Parathyroid adenoma (tissue), 2 donors: ENCODE data around the gene FAM222B.
A peak's percentile ranks its signal among the peaks of the same experiment; 100 is the strongest.
"Not testable (repeated sequence)": the region's sequence is repeated elsewhere in the genome, so short reads cannot be mapped to it uniquely, and the experiment has no call there.

ENCODE experiments used
- H2AFZ ChIP-seq: fragments of 300-600 bp; sonication (generic); one replicate; pipeline ENCODE4 v1.7.0; 2017; ENCODE audit warnings: antibody characterized with exemption, mild to moderate bottlenecking
- H3K27ac ChIP-seq: fragments of 300-600 bp; sonication (generic); one replicate; pipeline ENCODE4 v1.7.0; 2017
- H3K27me3 ChIP-seq: fragments of 300-600 bp; sonication (generic); one replicate; pipeline ENCODE4 v1.7.0; 2017; ENCODE audit warnings: low read length; ENCODE audit not compliant: control insufficient read depth, insufficient read depth
- H3K36me3 ChIP-seq: fragments of 300-600 bp; sonication (generic); one replicate; pipeline ENCODE4 v1.7.0; 2017; ENCODE audit warnings: low read length; ENCODE audit not compliant: control insufficient read depth, insufficient read depth
- H3K4me1 ChIP-seq: fragments of 300-600 bp; sonication (generic); one replicate; pipeline ENCODE4 v1.7.0; 2017; ENCODE audit warnings: control low read depth
- H3K4me2 ChIP-seq: fragments of 300-600 bp; sonication (generic); one replicate; pipeline ENCODE4 v1.7.0; 2017; ENCODE audit warnings: low read length
- H3K4me3 ChIP-seq: fragments of 300-600 bp; sonication (generic); one replicate; pipeline ENCODE4 v1.7.0; 2017; ENCODE audit warnings: low read depth, low read length
- H3K79me2 ChIP-seq: fragments of 300-600 bp; sonication (generic); one replicate; pipeline ENCODE4 v1.7.0; 2017; ENCODE audit warnings: control low read depth
- H3K9ac ChIP-seq: fragments of 300-600 bp; sonication (generic); one replicate; pipeline ENCODE4 v1.7.0; 2017; ENCODE audit warnings: mild to moderate bottlenecking
- H3K9me3 ChIP-seq: fragments of 300-600 bp; sonication (generic); one replicate; pipeline ENCODE4 v1.7.0; 2017; ENCODE audit warnings: low read length; ENCODE audit not compliant: control insufficient read depth
- CTCF ChIP-seq: fragments of 300-600 bp; sonication (generic); IDR thresholded peaks from one replicate; pipeline ENCODE4 v1.7.0; 2017; ENCODE audit warnings: antibody characterized with exemption, mild to moderate bottlenecking
- donor health status: primary hyperparathyroidism.

The FAM222B gene

DNA sequence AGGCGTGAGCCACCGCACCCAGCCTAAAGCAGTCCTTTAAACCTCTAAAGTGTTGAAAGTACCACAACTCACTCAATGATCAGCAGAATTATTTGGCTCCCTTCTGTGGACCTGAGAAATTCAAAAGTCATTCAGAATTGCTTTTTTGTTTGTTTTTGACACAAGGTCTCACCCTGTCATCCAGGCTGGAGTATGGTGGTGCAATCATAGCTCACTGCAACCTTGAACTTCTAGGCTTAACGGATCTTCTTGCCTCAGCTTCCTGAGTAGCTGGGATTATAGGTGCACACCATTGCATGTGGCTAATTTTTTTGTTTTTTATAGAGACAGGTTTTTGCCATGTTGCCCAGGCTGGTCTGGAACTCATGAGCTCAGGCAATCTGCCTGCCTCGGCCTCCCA, 54.5 kb downstream of the FAM222B start:
- H2AFZ ChIP-seq: no peak overlapping the region
- H3K27ac ChIP-seq: no peak overlapping the region
- no peak for TF ChIP-seq CTCF
- H3K36me3 ChIP-seq: no peaks in the 10 kb centered on the region
- no peak overlapping the region for H3K4me2 ChIP-seq
- H3K27me3 ChIP-seq: no peaks in the 10 kb centered on the region
- no peak overlapping the region for H3K4me3 ChIP-seq
- no peaks in the 10 kb centered on the region for H3K9me3 ChIP-seq
- H3K9ac ChIP-seq: no peak overlapping the region
- H3K4me1 ChIP-seq: no peaks in the 10 kb centered on the region
- H3K79me2 ChIP-seq: peaks cover 42% of the 10 kb centered on the region

DNA sequence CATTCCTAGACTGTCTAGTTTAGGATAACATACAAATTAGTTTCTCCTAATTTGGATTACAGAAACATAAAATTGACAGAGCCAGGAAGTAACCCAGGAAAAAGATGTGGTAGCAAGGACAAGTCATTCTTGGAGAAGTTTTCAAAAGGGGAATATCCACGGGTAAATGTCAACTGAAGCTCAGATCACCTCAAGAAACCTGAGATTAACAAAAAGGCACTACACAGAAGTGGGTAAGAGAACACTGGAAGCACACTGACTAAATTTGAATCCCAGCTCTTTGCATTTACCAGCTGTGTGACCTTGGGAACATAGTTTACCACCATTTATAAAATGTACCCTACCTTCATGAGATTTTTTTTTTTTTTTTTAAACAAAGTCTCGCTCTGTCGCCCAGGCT, 59.4 kb downstream of the FAM222B start:
- TF ChIP-seq CTCF: no peak
- Histone ChIP-seq H3K36me3 (no peaks in the 10 kb centered on the region), H3K9me3 (no peaks in the 10 kb centered on the region), H3K9ac (no peak overlapping the region), H2AFZ (no peak overlapping the region), H3K4me2 (no peak overlapping the region), H3K4me1 (no peaks in the 10 kb centered on the region), H3K27ac (no peak overlapping the region), H3K4me3 (no peak overlapping the region), H3K27me3 (no peaks in the 10 kb centered on the region), H3K79me2 (peaks cover 17% of the 10 kb centered on the region)

DNA sequence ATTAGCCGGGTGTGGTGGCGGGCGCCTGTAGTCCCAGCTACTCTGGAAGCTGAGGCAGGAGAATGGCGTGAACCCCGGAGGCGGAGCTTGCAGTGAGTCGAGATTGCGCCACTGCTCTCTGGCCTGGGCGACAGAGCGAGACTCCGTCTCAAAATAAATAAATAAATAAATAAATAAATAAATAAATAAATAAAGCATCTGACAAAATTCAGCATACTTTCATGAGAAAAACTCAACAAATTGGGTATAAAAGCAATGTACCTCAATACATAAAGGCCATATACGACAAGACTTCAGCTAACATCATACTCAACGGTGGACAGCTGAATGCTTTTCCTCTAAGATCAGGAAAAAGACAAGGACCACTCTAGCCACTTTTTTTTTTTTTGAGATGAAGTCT, 63.0 kb downstream of the FAM222B start:
- H3K4me1 ChIP-seq, H3K9ac ChIP-seq, H2AFZ ChIP-seq, H3K27me3 ChIP-seq, H3K4me2 ChIP-seq, H3K27ac ChIP-seq, H3K4me3 ChIP-seq, H3K36me3 ChIP-seq, H3K9me3 ChIP-seq: not testable (repeated sequence)
- peaks cover 20% of the 10 kb centered on the region for H3K79me2 ChIP-seq

GRCh38 chr17:28777178-28777577, 65.4 kb downstream of the FAM222B start:
- Histone ChIP-seq H3K4me1 (no peaks in the 10 kb centered on the region), H3K9me3 (no peaks in the 10 kb centered on the region), H3K27ac (no peak overlapping the region), H3K79me2 (peaks cover 36% of the 10 kb centered on the region), H2AFZ (no peak overlapping the region), H3K36me3 (no peaks in the 10 kb centered on the region), H3K27me3 (no peaks in the 10 kb centered on the region), H3K4me2 (peak overlapping the region; percentile 19), H3K4me3 (no peak overlapping the region), H3K9ac (no peak overlapping the region)
- TF ChIP-seq CTCF: no peak

DNA sequence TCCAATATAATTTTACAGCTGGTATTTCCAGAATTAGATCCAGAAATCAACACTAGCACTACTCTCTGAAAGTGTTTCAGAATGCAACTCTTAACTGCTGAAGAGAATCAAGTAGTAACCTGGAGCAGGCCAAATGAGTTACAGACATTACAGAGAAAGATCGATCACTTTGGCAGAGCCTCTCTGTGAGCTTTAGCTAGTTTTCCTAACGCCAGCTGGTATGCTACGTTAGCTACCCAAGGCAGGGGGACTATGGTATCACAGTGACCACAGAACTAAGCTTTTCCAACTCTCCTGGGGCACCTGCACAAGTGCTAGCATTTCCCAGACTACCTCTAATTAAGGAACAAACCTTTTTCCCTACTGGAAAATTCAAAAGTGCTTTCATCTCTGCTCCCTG, 68.4 kb downstream of the FAM222B start:
- Histone ChIP-seq H3K9ac (no peak overlapping the region), H3K79me2 (peaks cover 42% of the 10 kb centered on the region)

More for the DNA sequence above, 68.4 kb downstream of the FAM222B start:
- no peaks in the 10 kb centered on the region for H3K9me3 ChIP-seq
- H3K4me1 ChIP-seq: no peaks in the 10 kb centered on the region
- no peak overlapping the region for H2AFZ ChIP-seq
- H3K4me3 ChIP-seq: no peak overlapping the region
- no peak overlapping the region for H3K4me2 ChIP-seq
- no peak overlapping the region for H3K27ac ChIP-seq
- no peaks in the 10 kb centered on the region for H3K27me3 ChIP-seq
- no peak for TF ChIP-seq CTCF
- H3K36me3 ChIP-seq: no peaks in the 10 kb centered on the region
